Parathyroid adenoma (tissue), 2 donors: ENCODE measurements around the gene SENP7.

Experiments
- H2AFZ ChIP-seq: fragments of 300-600 bp; sonication (generic); one replicate; pipeline ENCODE4 v1.7.0; 2017; ENCODE audit warnings: antibody characterized with exemption, mild to moderate bottlenecking
- H3K27ac ChIP-seq: fragments of 300-600 bp; sonication (generic); one replicate; pipeline ENCODE4 v1.7.0; 2017
- H3K27me3 ChIP-seq: fragments of 300-600 bp; sonication (generic); one replicate; pipeline ENCODE4 v1.7.0; 2017; ENCODE audit warnings: low read length; ENCODE audit not compliant: control insufficient read depth, insufficient read depth
- H3K36me3 ChIP-seq: fragments of 300-600 bp; sonication (generic); one replicate; pipeline ENCODE4 v1.7.0; 2017; ENCODE audit warnings: low read length; ENCODE audit not compliant: control insufficient read depth, insufficient read depth
- H3K4me1 ChIP-seq: fragments of 300-600 bp; sonication (generic); one replicate; pipeline ENCODE4 v1.7.0; 2017; ENCODE audit warnings: control low read depth
- H3K4me2 ChIP-seq: fragments of 300-600 bp; sonication (generic); one replicate; pipeline ENCODE4 v1.7.0; 2017; ENCODE audit warnings: low read length
- H3K4me3 ChIP-seq: fragments of 300-600 bp; sonication (generic); one replicate; pipeline ENCODE4 v1.7.0; 2017; ENCODE audit warnings: low read depth, low read length
- H3K79me2 ChIP-seq: fragments of 300-600 bp; sonication (generic); one replicate; pipeline ENCODE4 v1.7.0; 2017; ENCODE audit warnings: control low read depth
- H3K9ac ChIP-seq: fragments of 300-600 bp; sonication (generic); one replicate; pipeline ENCODE4 v1.7.0; 2017; ENCODE audit warnings: mild to moderate bottlenecking
- H3K9me3 ChIP-seq: fragments of 300-600 bp; sonication (generic); one replicate; pipeline ENCODE4 v1.7.0; 2017; ENCODE audit warnings: low read length; ENCODE audit not compliant: control insufficient read depth
- TF ChIP-seq, protein P1 (sequence below): fragments of 300-600 bp; sonication (generic); IDR thresholded peaks from one replicate; pipeline ENCODE4 v1.7.0; 2017; ENCODE audit warnings: antibody characterized with exemption, mild to moderate bottlenecking
- donor health status: primary hyperparathyroidism.

Gene SENP7

DNA sequence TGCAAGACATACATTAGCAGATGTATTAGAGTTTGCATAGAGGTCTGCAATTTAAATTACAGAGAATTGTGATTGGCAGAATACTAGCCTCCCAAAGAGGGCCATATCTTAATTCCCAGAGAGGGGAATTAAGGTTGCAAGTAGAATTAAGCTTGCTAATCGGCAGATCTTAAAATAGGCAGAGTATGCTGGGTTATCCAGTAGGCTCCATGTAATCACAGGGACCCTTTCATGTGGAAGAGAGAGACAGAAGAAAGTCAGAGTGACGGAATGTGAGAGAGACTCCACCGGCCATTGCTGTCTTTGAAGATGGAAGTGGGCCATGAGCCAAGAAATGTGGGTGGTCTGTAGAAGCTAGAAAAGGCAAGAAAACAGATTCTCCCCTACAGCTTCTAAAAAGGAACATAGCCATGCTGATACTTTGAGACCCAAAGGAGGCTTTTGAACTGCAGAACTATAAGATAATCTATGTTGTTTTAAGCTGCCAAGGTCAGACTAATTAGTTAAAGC is 231.4 kb downstream of the SENP7 start:
- Histone ChIP-seq H3K9ac (no peak overlapping the region), H3K4me2 (no peak overlapping the region), H3K79me2 (no peaks in the 10 kb centered on the region), H3K27me3 (no peaks in the 10 kb centered on the region), H3K4me1 (no peaks in the 10 kb centered on the region), H3K36me3 (no peaks in the 10 kb centered on the region), H3K4me3 (no peak overlapping the region), H3K27ac (no peak overlapping the region), H2AFZ (no peak overlapping the region), H3K9me3 (no peaks in the 10 kb centered on the region)
- TF ChIP-seq, protein P1, sequence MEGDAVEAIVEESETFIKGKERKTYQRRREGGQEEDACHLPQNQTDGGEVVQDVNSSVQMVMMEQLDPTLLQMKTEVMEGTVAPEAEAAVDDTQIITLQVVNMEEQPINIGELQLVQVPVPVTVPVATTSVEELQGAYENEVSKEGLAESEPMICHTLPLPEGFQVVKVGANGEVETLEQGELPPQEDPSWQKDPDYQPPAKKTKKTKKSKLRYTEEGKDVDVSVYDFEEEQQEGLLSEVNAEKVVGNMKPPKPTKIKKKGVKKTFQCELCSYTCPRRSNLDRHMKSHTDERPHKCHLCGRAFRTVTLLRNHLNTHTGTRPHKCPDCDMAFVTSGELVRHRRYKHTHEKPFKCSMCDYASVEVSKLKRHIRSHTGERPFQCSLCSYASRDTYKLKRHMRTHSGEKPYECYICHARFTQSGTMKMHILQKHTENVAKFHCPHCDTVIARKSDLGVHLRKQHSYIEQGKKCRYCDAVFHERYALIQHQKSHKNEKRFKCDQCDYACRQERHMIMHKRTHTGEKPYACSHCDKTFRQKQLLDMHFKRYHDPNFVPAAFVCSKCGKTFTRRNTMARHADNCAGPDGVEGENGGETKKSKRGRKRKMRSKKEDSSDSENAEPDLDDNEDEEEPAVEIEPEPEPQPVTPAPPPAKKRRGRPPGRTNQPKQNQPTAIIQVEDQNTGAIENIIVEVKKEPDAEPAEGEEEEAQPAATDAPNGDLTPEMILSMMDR, result no peak

- H3K27ac ChIP-seq, result no peak overlapping the region
- TF ChIP-seq, protein P1, result no peak
- no peak overlapping the region for H3K4me2 ChIP-seq
- no peak overlapping the region for H2AFZ ChIP-seq
- no peaks in the 10 kb centered on the region for H3K79me2 ChIP-seq
- H3K9me3 ChIP-seq, result no peaks in the 10 kb centered on the region
- no peaks in the 10 kb centered on the region for H3K36me3 ChIP-seq
- H3K4me1 ChIP-seq, result no peaks in the 10 kb centered on the region
- no peak overlapping the region for H3K9ac ChIP-seq
- H3K27me3 ChIP-seq, result no peaks in the 10 kb centered on the region
- H3K4me3 ChIP-seq, result no peak overlapping the region
Observed at GRCh38 chr3:101279765-101280385, 233.1 kb downstream of the SENP7 start.

DNA sequence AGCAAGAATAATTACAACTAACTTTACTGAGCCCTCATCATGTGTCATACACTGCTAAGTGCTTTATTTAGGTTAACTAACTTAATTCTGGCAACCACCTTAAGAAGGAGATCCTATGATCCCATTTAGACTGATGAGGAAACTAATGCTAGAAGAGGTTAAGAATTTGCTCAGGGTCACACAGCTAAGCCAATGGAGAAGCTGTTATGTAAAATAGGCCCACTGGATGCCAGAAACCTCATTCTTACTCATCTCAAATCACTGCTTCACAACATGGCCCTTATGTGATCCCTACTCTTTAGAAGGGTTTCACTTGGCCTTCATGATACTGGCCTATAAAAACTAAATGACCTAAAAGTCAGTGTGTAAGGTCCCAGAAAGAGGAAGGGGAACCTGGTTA is 233.8 kb downstream of the SENP7 start:
- Histone ChIP-seq H2AFZ (no peak overlapping the region), H3K27me3 (no peaks in the 10 kb centered on the region), H3K79me2 (no peaks in the 10 kb centered on the region), H3K9ac (no peak overlapping the region), H3K4me3 (no peak overlapping the region), H3K36me3 (no peaks in the 10 kb centered on the region), H3K27ac (no peak overlapping the region), H3K4me2 (no peak overlapping the region), H3K9me3 (no peaks in the 10 kb centered on the region), H3K4me1 (no peaks in the 10 kb centered on the region)
- TF ChIP-seq, protein P1, result no peak

- Histone ChIP-seq H3K27ac (no peak overlapping the region), H3K9me3 (no peaks in the 10 kb centered on the region), H3K36me3 (no peaks in the 10 kb centered on the region), H2AFZ (no peak overlapping the region), H3K9ac (no peak overlapping the region), H3K4me3 (no peak overlapping the region), H3K79me2 (no peaks in the 10 kb centered on the region), H3K27me3 (no peaks in the 10 kb centered on the region), H3K4me1 (no peaks in the 10 kb centered on the region), H3K4me2 (no peak overlapping the region)
- TF ChIP-seq, protein P1, result no peak
Observed at GRCh38 chr3:101278727-101279126, 234.3 kb downstream of the SENP7 start.
